Right renal pelvis (tissue), 4 donors: ENCODE measurements around the gene FIP1L1. TPM values are rescaled to one million over a fixed set of nuclear protein-coding genes. Genes with fewer than 3 reads are reported as not detected.
"Not testable (repeated sequence)": the region's sequence is repeated elsewhere in the genome, so short reads cannot be mapped to it uniquely, and the experiment has no call there.

Experiments used
- DNase-seq, 4 donors: peaks; one replicate each; pipeline ENCODE4 v3.0.0-alpha.2; 2013; ENCODE audit warnings: low read depth in 4 of 4, low spot score in 3 of 4, missing footprints in 1 of 4
- polyA plus RNA-seq, 4 donors: library from polyadenylated mRNA; unstranded; fragments of 120-200 nt; gene quantifications; one replicate each; pipeline ENCODE4 v1.2.1, GENCODE V29; 2013; ENCODE audit not compliant: insufficient read length in 4 of 4

The FIP1L1 gene, protein sequence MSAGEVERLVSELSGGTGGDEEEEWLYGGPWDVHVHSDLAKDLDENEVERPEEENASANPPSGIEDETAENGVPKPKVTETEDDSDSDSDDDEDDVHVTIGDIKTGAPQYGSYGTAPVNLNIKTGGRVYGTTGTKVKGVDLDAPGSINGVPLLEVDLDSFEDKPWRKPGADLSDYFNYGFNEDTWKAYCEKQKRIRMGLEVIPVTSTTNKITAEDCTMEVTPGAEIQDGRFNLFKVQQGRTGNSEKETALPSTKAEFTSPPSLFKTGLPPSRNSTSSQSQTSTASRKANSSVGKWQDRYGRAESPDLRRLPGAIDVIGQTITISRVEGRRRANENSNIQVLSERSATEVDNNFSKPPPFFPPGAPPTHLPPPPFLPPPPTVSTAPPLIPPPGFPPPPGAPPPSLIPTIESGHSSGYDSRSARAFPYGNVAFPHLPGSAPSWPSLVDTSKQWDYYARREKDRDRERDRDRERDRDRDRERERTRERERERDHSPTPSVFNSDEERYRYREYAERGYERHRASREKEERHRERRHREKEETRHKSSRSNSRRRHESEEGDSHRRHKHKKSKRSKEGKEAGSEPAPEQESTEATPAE
- 100 to 1,000 TPM in 3 of 4 donors, 10 to 100 TPM in 1; 83.2 to 108 (median 106) TPM for polyA plus RNA-seq

DNA sequence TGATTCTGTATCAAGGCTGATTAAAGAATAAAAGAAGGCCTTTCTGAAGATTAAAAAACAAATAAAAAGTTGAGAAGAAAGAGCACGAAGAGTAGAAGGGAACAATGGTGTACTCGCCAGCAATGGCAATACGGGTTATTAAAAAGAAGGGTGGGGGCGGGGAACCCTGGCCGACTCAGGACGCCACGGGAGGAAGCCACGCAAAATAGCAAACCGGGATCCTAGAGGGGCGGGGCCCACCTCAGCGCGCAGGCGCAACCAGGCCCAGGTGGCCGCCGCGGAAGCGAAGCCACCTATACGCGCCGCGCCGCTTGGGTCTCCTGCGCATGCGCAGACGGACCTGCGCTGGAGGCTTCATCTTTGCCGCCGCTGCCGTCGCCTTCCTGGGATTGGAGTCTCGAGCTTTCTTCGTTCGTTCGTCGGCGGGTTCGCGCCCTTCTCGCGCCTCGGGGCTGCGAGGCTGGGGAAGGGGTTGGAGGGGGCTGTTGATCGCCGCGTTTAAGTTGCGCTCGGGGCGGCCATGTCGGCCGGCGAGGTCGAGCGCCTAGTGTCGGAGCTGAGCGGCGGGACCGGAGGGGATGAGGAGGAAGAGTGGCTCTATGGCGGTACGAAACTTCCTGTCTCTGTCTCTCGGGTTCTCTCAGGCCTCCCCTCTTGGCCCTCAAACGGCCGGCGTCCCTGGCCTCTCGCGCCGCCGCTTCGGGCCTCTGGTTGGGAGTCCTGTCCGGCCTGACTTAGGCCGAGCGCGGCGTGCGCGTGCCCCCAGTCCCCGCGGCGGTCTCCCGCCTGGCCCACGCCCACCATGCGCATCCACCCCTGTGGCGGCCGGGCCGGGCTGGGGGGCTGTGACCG is at the start of gene FIP1L1:
TSS of gene FIP1L1 (plus strand) at position 323 of the 852 bp plus-strand sequence. CDS start at position 521, 198 bp downstream.
- peak; percentile 86 to 94 (median 90) for DNase-seq

DNA sequence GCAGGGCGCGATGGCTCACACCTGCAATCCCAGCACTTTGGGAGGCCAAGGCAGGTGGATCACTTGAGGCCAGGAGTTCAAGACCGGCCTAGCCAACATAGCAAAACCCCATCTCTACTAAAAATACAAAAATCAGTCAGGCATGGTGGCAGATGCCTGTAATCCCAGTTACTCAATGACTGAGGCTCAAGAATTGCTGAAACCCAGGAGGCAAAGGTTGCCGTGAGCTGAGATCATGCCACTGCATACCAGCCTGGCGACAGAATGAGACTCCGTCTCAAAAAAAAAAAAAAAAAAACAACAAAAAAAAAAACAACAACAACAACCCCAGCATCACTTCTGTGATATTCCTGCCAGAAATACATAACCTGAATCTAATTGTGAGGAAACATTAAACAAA is 42.5 kb upstream of the FIP1L1 start:
- DNase-seq: not testable (repeated sequence)

DNA sequence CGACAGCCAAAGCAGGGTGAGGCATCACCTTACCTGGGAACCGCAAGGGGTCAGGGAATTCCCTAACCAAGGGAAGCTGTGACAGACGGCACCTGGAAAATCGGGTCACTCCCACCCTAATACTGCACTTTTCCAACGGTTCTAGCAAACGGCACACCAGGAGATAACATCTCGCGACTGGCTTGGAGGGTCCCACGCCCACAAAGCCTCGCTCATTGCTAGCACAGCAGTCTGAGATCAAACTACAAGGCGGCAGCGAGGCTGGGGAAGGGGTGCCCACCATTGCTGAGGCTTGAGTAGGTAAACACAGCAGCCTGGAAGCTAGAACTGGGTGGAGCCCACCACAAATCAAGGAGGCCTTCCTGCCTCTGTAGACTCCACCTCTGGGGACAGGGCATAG is 37.3 kb upstream of the FIP1L1 start:
- DNase-seq: not testable (repeated sequence)

DNA sequence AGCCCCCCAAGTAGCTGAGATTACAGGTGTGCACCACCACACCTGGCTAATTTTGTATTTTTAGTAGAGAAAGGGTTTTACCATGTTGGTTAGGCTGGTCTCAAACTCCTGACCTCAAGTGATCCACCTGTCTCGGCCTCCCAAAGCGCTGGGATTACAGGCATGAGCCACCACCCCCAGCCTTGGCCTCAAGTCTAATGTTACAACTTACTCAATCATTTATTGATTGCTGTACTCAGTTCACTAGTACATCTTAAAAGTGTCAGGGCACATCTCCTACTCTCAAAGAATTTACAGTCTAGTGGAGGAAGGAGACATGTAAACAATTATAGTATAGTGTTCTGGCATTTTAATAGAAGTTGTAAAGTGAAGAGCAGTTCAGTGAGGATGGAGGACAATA is 31.0 kb upstream of the FIP1L1 start:
- DNase-seq: not testable (repeated sequence)

DNA sequence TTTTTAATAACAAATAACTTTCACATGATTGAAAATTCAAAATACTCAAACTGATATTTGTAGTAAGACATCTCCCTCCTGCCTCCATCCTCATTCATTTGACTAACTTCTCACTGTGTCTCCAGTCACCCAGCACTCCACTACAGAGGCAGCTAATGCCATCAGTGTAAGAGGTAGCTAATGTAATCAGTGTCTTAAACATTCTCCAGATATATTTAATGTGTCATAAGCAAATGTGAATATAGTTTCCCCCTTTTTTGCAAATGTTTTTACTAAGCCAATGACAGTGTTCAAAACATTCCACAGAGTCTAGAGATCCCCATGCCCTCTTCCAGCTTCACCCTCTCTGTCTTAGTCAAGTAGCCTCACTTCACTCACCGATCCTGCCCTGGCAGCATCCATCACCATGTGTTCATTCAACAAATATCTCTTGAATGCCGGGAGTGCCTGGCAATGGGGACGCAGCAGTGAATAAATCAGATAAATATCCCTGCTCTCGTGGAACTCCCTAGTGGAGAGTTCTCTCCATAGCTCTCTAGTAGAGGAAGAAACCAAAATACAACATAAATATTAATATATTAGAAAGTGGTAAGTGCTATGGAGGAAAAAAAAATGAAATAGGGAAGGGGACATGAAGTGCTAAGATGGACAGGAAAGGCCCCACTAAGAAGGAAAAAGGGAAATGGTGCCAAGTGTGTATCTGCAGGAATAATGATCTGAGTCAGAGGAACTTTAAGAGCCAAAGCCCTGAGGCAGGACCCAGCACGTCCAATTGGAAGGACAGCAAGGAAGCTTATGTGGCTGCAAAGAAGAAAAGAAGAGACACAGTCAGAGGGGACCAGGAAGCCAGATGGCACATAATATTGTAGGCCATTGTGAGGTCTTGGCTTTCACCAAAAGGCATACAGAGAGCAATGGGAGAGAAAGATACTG is 30.3 kb upstream of the FIP1L1 start:
- no peak for DNase-seq

DNA sequence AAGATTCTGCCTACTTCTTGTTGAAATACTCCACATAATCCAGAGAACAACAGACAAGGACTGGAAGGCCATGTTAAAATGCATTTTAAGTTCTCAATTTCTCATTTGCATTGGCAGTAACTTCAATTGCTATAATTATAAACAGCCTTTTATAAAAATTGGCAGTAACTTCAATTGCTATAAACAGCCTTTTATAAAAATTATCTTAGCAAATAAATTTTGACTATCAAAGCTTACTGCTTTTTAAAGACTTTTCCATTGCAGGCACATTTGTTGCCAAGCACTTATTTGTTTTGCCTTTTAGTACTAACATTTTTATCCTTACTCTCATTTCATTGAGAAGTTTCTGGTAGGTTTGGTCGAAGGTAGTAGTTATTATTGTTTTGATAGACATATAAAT is 29.4 kb upstream of the FIP1L1 start:
- DNase-seq: no peak

DNA sequence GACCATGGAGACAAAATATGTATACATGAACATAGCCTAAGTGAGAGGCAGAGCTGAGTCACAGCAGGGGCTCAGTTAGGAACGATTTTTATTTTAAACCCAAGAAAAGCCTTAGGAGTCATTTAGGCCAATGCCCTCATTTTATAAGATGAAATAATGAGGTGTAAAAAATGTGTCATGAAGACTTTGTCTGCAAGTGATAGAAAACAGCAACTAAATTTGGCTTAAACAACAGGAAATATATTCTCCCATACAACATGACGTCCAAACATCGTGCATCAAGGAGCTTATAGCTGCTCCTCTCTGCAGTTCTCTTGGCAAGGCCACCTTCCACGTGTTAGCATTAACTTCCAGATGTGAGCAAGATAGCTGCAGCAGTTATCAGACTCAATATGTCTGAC is 28.4 kb upstream of the FIP1L1 start:
- DNase-seq: no peak

DNA sequence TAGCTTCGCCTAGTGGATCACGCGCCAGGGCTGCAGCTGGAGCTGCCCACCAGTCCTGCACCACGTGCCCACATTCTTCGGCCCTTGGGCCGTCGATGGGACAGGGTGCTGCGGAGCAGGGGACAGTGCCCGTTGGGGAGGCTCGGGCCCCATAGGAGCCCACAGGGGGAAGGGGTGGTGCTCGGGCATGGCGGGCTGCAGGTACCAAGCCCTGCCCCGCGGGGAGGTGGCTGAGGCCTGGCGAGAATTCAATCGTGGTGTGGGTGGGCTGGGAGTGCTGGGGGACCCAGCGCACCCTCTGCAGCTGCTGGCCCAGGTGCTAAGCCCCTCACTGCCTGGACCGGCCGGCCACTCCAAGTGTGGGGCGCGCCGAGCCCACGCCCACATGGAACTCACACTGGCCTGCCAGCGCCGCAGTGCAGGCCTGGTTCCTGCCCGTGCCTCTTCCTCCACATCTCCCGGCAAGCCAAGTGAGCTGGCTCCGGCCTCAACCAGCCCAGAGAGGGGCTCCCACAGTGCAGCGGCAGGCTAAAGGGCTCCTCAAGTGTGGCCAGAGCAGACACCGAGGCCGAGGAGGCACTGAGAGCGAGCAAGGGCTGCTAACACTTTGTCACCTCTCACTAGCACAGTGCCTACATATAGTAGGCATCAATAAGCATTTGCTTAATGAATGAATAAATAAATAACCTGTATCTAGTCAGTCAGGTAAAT is 23.3 kb upstream of the FIP1L1 start:
- DNase-seq: no peak

DNA sequence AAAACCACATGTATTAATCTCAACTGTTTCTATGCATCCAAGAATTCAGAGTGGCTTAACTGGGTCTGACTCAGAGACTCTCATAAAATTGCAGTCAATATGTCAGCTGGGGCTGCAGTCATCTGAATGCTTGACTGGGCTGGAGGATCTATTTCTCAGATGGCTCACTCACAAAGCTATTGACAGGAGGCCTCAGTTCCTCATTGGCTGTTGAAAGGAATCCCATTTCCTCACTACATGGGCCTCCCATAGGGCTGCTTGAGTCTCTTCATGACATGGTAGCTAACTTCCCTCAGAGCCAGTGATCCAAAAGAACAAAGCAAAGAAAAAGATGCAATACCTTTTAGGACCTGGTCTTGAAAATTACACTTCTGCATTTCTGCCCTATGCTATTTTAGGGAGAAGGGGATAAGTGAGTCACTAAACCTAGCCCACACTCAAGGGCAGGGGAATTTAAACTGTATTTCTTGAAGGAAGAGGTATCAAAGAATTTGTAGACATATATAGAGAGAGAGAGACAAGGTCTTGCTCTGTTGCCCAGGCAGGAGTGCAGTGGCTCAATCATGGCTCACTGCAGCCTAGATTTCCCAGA is 21.4 kb upstream of the FIP1L1 start:
- no peak for DNase-seq

DNA sequence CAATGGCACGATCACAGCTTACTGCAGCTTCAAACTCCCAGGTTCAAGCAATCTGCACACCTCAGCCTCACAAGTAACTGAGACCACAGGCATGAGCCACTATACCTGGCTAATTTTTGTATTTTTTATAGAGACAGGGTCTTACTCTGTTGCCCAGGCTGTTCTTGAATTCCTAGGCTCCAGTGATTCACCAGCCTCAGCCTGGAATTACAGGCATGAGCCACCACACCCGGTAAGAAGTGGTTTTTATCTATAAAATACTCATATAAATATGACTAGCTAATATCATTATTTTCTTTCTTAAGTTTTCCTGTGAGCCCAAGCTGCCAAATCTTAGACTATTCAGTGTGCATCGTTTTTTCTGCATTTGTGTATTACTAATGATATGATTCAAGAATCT is 16.0 kb upstream of the FIP1L1 start:
- no peak for DNase-seq

DNA sequence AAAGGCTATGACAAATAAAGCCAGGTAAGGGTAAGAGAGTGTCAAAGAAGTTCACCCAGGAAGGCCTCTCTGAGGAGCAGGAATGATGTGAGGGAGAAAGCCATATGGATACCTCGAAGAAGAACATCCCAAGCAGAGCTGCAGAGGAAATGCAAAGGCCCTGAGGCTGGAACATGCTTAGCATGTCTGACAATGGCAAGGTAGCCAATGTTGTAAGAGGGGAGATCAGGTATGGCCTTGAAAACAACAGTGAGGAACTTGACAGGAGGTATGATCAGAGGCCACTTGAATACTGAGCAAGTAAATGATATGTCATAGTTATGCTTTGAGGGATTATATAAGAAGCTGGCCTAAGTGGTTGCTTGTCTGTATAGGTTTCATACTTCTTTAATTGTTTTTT is 15.3 kb upstream of the FIP1L1 start:
- DNase-seq: no peak

DNA sequence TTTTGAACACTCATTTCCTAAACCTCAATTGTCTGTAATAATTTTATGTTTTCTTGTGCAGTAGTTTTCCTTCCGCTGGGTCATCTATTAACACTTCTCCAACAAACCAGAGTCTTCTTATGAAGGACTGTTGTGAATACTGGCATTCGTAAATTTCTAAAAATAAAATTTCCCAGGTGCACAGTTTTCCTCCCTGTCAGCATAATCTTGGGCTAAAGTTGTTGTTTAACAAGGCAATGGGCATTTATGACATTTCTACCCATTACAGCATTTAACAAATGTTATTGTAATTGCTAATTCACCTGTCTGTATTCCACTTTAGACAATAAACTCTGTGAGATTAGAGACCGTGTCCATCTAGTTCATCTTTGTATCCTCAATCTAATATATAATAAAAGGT is 12.8 kb upstream of the FIP1L1 start:
- DNase-seq: no peak

DNA sequence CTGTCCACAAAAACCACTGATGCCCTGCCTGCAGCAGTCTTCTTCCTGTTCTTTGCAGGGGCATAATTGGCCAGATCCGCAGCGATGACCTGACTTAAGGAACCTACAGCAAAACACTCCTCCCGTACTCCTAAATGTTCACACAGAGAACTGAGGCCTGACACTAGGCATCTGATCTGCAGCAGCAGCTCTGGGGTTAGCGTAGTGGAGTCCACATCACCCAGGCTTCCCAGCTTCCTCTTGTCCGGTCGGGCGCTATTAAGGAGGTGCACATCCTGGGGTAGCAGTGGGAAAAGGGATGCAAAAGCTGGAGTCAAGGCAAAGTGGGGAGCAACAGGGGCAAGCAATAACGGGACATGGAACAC is 12.3 kb upstream of the FIP1L1 start:
- DNase-seq: no peak

DNA sequence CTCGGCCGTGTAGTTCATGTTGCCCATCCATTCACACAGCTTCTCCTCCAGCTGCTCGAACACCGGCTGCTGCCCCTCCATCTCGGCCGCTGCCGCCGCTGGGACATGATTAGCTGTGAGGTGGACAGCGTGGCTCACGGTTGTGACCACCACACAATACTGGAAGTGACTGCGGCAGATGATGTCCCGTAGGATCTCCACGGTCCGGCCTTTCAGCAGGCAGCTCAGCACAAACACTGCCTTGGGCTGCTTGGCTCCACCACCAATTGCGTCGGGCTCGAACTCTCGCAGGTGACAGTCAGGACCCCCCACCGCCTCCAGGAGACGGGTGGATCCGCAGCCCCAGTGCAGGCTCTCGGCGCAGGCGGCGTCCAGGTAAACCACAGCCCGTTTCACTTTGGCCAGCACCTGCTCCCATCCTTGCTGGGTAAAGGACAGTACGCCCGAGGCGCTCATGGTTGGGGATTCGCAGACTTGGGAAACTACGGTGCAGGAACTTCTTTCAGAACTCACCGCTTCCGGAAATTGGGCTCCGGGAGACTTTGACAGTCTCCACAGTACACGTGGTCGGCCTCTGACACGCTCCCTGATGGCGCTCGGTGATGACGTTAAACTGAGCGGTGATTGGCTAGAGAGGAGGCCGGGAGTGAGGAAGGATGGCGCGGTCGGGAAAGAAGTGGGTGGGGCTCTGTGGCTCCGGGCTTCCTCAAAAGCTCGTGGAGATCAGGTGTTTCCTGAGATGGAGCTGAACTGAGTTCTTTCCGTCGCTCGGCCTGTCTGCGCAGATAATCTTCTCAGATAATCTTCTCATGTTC is 11.7 kb upstream of the FIP1L1 start, which contains the start of gene SCFD2:
TSS of gene SCFD2 (minus strand) at position 576 of the 815 bp plus-strand sequence.
- peak; percentile 96 to 99 (median 97) for DNase-seq

DNA sequence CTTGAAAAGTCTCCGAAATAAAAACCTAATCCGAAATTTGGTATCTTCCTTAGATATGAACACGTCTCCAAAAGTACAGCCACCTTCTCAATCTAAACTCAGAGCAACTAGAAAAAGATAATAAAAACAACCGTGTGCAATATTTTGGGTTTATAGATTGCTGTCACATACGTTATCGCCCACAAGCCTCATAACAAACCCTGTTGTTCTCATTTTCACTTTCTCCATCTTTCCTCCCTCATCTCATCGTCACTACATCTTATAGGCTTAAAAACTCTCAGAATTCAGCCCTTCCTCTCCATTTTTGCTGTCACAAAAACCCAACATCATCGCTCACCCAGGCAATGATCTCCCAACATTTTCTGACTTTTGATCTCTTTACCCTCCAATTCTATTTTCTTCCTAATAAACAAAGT is 11.1 kb upstream of the FIP1L1 start:
- DNase-seq: no peak

DNA sequence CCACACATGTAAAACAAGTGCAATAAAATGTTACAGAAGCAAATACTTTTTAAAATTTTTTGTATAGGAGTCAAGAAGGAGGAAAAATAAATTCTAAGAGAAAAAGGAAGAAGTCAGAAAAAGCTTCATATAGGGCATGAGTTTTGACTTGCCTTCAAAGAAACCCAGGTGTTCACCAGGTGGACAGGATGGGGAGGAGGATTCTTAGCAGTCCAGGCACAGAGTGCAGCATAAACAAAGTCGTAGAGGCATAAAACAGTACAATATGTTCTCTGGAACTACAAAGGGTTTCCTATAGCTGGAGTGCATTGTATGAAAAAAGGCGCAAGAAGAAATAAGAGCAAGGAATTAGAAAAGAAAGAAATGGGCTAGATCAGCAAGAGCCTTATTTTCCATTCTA is 9.7 kb upstream of the FIP1L1 start:
- no peak for DNase-seq

DNA sequence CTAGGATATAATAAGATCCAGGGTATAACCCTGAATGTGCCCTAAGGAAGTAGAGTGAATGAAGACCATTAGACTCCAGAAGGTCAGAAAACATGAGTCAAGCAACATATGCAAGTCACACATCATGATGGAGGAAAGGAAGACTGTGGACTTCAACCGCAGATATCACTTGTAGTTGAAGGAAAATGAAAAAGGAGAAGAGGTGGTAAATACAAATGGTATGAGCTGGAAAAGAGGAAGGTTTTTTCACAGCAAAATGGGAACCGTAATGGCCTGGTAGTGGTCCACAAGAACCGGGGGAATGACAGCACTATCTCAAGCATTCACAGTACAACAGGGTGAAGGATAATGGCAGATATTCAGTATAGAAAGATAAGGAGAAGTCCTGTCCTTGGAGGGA is 6.4 kb upstream of the FIP1L1 start:
- no peak for DNase-seq

DNA sequence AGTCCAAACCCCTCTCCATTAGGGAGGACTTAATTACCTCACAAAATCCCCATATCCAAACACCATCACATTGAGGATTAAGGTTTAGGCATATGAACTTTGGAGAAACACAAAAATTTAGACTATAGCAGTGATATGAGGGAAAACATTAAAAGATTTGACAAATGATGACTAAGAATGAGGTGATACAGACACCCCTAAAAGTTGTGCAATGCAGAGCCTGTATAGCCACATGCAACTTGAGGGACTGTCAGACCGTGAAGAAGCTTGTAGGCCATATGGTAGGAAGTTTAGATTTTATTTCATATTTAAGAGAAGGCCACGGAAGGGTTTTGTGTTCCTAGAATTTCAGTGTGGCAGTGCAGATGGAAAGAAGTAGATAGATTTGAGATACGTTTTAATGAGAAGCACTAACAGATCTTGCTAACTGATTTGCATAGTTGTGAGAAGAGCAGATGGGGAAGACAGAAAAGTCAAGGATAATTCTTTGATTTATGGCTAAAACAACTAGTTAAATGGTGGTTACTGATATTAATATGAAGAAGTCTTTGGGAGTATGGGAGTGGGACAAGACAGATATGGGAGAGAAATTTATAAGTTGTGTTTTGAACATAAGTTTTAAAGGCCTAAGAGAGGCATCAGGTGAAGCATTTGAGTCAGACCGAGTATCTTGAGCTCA is 5.5 kb upstream of the FIP1L1 start:
- DNase-seq: no peak
